WTC11 (cell line): ENCODE results near the gene STUB1. TPM values are rescaled to one million over a fixed set of nuclear protein-coding genes. Genes with fewer than 3 reads are reported as not detected.
A peak's percentile ranks its signal among the peaks of the same experiment; 100 is the strongest.

ENCODE experiments used
- ELF4 ChIP-seq: sonication (generic); formaldehyde crosslinking; IDR thresholded peaks from 2 replicates; pipeline ENCODE4 v1.8.1; 2022; ENCODE audit warnings: low read depth, mild to moderate bottlenecking, moderate library complexity, missing genetic modification reagents
- ESRRA ChIP-seq: sonication (generic); formaldehyde crosslinking; IDR thresholded peaks from 2 replicates; pipeline ENCODE4 v1.8.1; 2022; ENCODE audit warnings: mild to moderate bottlenecking, missing genetic modification reagents, borderline replicate concordance
- FOXP1 ChIP-seq: sonication (generic); formaldehyde crosslinking; IDR thresholded peaks from 2 replicates; pipeline ENCODE4 v1.8.0; 2022; ENCODE audit warnings: missing genetic modification reagents, mild to moderate bottlenecking, moderate library complexity, borderline replicate concordance
- GABPB1 ChIP-seq: sonication (generic); formaldehyde crosslinking; IDR thresholded peaks from 2 replicates; pipeline ENCODE4 v1.8.1; 2023; ENCODE audit warnings: mild to moderate bottlenecking, missing genetic modification reagents
- IRF2 ChIP-seq: sonication (generic); formaldehyde crosslinking; IDR thresholded peaks from 2 replicates; pipeline ENCODE4 v1.8.0; 2022; ENCODE audit warnings: low read depth, missing genetic modification reagents, borderline replicate concordance
- JAZF1 ChIP-seq: fragments of 250-450 bp; sonication (Bioruptor Pico); IDR thresholded peaks from 2 replicates; pipeline ENCODE4 v1.9.0; 2021; ENCODE audit warnings: moderate library complexity, mild to moderate bottlenecking, inconsistent platforms
- MXD4 ChIP-seq: fragments of 250-450 bp; sonication (Bioruptor Pico); IDR thresholded peaks from 2 replicates; pipeline ENCODE4 v1.8.0; 2021; ENCODE audit warnings: mild to moderate bottlenecking, moderate library complexity, borderline replicate concordance
- NFATC4 ChIP-seq: fragments of 250-450 bp; sonication (Bioruptor Pico); IDR thresholded peaks from 2 replicates; pipeline ENCODE4 v1.9.0; 2021; ENCODE audit warnings: mild to moderate bottlenecking
- OVOL2 ChIP-seq: fragments of 250-450 bp; sonication (Bioruptor Pico); IDR thresholded peaks from 2 replicates; pipeline ENCODE4 v1.9.0; 2021; ENCODE audit warnings: mild to moderate bottlenecking, borderline replicate concordance
- PRRX2 ChIP-seq: fragments of 250-450 bp; sonication (Bioruptor Pico); IDR thresholded peaks from 2 replicates; pipeline ENCODE4 v1.8.0; 2021; ENCODE audit warnings: mild to moderate bottlenecking
- RELA ChIP-seq: sonication (generic); formaldehyde crosslinking; IDR thresholded peaks from 2 replicates; pipeline ENCODE4 v1.8.1; 2022; ENCODE audit warnings: missing genetic modification reagents, mild to moderate bottlenecking, borderline replicate concordance
- RORB ChIP-seq: fragments of 250-450 bp; sonication (Bioruptor Pico); IDR thresholded peaks from 2 replicates; pipeline ENCODE4 v1.9.0; 2021; ENCODE audit warnings: mild to moderate bottlenecking
- SMAD3 ChIP-seq: sonication (generic); formaldehyde crosslinking; IDR thresholded peaks from 2 replicates; pipeline ENCODE4 v1.8.0; 2022; ENCODE audit warnings: missing genetic modification reagents, mild to moderate bottlenecking, borderline replicate concordance
- SP1 ChIP-seq: sonication (generic); formaldehyde crosslinking; conservative IDR thresholded peaks from 2 replicates; pipeline ENCODE4 v1.8.1; 2022; ENCODE audit warnings: missing genetic modification reagents
- TCF7 ChIP-seq: sonication (generic); formaldehyde crosslinking; IDR thresholded peaks from 2 replicates; pipeline ENCODE4 v1.8.0; 2022; ENCODE audit warnings: mild to moderate bottlenecking, low read depth, missing genetic modification reagents, moderate library complexity
- TP53 ChIP-seq: sonication (generic); formaldehyde crosslinking; IDR thresholded peaks from 2 replicates; pipeline ENCODE4 v1.8.1; 2023; ENCODE audit warnings: mild to moderate bottlenecking, missing genetic modification reagents
- ZNF138 ChIP-seq: sonication (generic); formaldehyde crosslinking; conservative IDR thresholded peaks from 2 replicates; pipeline ENCODE4 v1.8.1; 2022; ENCODE audit warnings: mild to moderate bottlenecking, moderate library complexity, missing genetic modification reagents
- ZNF423 ChIP-seq: fragments of 250-450 bp; sonication (Bioruptor Pico); IDR thresholded peaks from 2 replicates; pipeline ENCODE4 v2.1.2; 2022; ENCODE audit warnings: mild to moderate bottlenecking, moderate library complexity
- ZNF671 ChIP-seq: fragments of 250-450 bp; sonication (Bioruptor Pico); IDR thresholded peaks from 2 replicates; pipeline ENCODE4 v1.8.0; 2021; ENCODE audit warnings: mild to moderate bottlenecking
- total RNA-seq: library from RNA; stranded (reverse); gene quantifications from 3 replicates; pipeline ENCODE4 v1.2.3, GENCODE V29; 2021
- TF ChIP-seq, protein P1 (sequence below): sonication (generic); formaldehyde crosslinking; IDR thresholded peaks from 2 replicates; pipeline ENCODE4 v1.8.1; 2023; ENCODE audit warnings: mild to moderate bottlenecking, missing genetic modification reagents, moderate library complexity
- TF ChIP-seq, protein P2 (sequence below): sonication (generic); formaldehyde crosslinking; IDR thresholded peaks from 2 replicates; pipeline ENCODE4 v1.8.0; 2022; ENCODE audit warnings: mild to moderate bottlenecking, missing genetic modification reagents
- TF ChIP-seq, protein P3 (sequence below): sonication (generic); formaldehyde crosslinking; IDR thresholded peaks from 2 replicates; pipeline ENCODE4 v1.8.1; 2023; ENCODE audit warnings: mild to moderate bottlenecking, missing genetic modification reagents
- TF ChIP-seq, protein P4 (sequence below): sonication (generic); formaldehyde crosslinking; IDR thresholded peaks from 2 replicates; pipeline ENCODE4 v1.8.1; 2022; ENCODE audit warnings: mild to moderate bottlenecking, missing genetic modification reagents, moderate library complexity, borderline replicate concordance
- TF ChIP-seq, protein P5 (sequence below): fragments of 250-450 bp; sonication (Bioruptor Pico); IDR thresholded peaks from 2 replicates; pipeline ENCODE4 v1.9.0; 2021; ENCODE audit warnings: moderate library complexity, mild to moderate bottlenecking, inconsistent platforms, borderline replicate concordance
- TF ChIP-seq, protein P6 (sequence below): sonication (generic); formaldehyde crosslinking; IDR thresholded peaks from 2 replicates; pipeline ENCODE4 v1.8.1; 2022; ENCODE audit warnings: low read depth, mild to moderate bottlenecking, moderate library complexity, missing genetic modification reagents, borderline replicate concordance
- TF ChIP-seq, protein P7 (sequence below): sonication (generic); formaldehyde crosslinking; IDR thresholded peaks from 2 replicates; pipeline ENCODE4 v1.8.1; 2022; ENCODE audit warnings: mild to moderate bottlenecking, moderate library complexity, missing genetic modification reagents

STUB1 gene
- total RNA-seq, 1 experiment from 2014 or later = 88.2 TPM

DNA sequence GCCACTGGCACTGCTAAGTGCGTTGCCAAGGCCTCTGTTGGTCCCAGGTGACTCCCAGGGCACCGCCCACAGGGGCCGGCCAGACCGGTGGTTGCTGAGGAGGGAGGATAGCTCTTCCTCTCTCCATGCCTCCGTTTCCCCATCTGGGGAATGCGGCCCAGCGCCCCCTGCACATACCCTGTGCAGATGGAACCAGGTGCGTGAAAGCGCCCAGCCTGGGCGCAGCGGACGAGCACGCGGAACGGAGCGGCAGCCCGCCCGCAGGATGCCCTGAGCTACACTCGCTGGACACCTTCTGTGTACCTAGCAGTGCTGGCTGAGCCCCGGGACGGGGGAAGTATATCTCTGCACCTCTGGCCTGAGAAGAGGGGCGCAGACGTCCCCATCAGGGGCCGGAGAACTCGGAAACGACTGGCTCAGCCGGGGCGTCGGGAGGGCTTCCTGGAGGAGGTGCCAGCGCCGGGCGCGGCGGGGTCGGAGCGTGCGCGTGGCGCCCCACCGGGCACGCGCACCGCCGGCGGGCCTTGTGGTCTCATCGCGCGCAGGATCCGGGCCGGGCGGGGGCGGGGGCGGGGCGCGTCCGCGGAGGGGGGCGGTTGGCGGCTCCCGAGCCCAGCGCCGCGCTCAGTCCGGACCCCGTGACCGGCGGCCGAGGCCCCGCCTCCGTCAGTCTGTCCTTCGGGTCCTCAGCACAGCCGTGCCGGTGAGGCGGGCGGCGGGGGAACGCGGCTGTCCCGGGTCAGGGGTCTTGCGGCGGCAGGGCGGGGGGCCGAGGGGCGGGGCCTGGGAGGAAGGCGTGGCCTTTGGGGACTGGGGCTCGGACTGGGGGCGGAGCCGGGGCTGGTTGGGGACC is 46.5 kb downstream of the STUB1 start, which contains the start of the genes CCDC78 and HAGHL (continued):
- TF ChIP-seq TP53 (CRISPR knock-in tag) (no peak), FOXP1 (CRISPR knock-in tag) (no peak), ESRRA (0 out of 2 replicates have a peak, but pooled peaks have one; percentile 55), JAZF1 (no peak), RORB (CRISPR knock-in tag) (no peak), SMAD3 (CRISPR knock-in tag) (no peak), ELF4 (CRISPR knock-in tag) (no peak), NFATC4 (CRISPR knock-in tag) (no peak), OVOL2 (CRISPR knock-in tag) (no peak), ZNF423 (no peak), SP1 (CRISPR knock-in tag) (no peak; the same call in none of the 2 replicates), TCF7 (no peak), ZNF138 (no peak), PRRX2 (CRISPR knock-in tag) (peak; percentile 56; the same call in 1 of the 2 replicates), MXD4 (CRISPR knock-in tag) (no peak), IRF2 (no peak), RELA (CRISPR knock-in tag) (peak; percentile 71; the same call in 1 of the 2 replicates), GABPB1 (CRISPR knock-in tag) (no peak), ZNF671 (CRISPR knock-in tag) (no peak)
- TF ChIP-seq, protein P1, sequence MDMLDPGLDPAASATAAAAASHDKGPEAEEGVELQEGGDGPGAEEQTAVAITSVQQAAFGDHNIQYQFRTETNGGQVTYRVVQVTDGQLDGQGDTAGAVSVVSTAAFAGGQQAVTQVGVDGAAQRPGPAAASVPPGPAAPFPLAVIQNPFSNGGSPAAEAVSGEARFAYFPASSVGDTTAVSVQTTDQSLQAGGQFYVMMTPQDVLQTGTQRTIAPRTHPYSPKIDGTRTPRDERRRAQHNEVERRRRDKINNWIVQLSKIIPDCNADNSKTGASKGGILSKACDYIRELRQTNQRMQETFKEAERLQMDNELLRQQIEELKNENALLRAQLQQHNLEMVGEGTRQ = peak; percentile 64; the same call in 1 of the 2 replicates
- TF ChIP-seq, protein P2, sequence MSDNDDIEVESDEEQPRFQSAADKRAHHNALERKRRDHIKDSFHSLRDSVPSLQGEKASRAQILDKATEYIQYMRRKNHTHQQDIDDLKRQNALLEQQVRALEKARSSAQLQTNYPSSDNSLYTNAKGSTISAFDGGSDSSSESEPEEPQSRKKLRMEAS (CRISPR knock-in tag) = peak; percentile 71; the same call in 1 of the 2 replicates
- TF ChIP-seq, protein P3, sequence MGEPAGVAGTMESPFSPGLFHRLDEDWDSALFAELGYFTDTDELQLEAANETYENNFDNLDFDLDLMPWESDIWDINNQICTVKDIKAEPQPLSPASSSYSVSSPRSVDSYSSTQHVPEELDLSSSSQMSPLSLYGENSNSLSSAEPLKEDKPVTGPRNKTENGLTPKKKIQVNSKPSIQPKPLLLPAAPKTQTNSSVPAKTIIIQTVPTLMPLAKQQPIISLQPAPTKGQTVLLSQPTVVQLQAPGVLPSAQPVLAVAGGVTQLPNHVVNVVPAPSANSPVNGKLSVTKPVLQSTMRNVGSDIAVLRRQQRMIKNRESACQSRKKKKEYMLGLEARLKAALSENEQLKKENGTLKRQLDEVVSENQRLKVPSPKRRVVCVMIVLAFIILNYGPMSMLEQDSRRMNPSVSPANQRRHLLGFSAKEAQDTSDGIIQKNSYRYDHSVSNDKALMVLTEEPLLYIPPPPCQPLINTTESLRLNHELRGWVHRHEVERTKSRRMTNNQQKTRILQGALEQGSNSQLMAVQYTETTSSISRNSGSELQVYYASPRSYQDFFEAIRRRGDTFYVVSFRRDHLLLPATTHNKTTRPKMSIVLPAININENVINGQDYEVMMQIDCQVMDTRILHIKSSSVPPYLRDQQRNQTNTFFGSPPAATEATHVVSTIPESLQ (CRISPR knock-in tag) = no peak
- TF ChIP-seq, protein P4, sequence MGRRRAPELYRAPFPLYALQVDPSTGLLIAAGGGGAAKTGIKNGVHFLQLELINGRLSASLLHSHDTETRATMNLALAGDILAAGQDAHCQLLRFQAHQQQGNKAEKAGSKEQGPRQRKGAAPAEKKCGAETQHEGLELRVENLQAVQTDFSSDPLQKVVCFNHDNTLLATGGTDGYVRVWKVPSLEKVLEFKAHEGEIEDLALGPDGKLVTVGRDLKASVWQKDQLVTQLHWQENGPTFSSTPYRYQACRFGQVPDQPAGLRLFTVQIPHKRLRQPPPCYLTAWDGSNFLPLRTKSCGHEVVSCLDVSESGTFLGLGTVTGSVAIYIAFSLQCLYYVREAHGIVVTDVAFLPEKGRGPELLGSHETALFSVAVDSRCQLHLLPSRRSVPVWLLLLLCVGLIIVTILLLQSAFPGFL (CRISPR knock-in tag) = no peak
- TF ChIP-seq, protein P5, sequence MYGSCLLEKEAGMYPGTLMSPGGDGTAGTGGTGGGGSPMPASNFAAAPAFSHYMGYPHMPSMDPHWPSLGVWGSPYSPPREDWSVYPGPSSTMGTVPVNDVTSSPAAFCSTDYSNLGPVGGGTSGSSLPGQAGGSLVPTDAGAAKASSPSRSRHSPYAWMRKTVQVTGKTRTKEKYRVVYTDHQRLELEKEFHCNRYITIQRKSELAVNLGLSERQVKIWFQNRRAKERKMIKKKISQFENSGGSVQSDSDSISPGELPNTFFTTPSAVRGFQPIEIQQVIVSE (CRISPR knock-in tag) = no peak
- TF ChIP-seq, protein P6, sequence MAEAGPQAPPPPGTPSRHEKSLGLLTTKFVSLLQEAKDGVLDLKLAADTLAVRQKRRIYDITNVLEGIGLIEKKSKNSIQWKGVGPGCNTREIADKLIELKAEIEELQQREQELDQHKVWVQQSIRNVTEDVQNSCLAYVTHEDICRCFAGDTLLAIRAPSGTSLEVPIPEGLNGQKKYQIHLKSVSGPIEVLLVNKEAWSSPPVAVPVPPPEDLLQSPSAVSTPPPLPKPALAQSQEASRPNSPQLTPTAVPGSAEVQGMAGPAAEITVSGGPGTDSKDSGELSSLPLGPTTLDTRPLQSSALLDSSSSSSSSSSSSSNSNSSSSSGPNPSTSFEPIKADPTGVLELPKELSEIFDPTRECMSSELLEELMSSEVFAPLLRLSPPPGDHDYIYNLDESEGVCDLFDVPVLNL (CRISPR knock-in tag) = no peak
- TF ChIP-seq, protein P7, sequence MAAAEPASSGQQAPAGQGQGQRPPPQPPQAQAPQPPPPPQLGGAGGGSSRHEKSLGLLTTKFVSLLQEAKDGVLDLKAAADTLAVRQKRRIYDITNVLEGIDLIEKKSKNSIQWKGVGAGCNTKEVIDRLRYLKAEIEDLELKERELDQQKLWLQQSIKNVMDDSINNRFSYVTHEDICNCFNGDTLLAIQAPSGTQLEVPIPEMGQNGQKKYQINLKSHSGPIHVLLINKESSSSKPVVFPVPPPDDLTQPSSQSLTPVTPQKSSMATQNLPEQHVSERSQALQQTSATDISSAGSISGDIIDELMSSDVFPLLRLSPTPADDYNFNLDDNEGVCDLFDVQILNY = peak; percentile 19; the same call in 1 of the 2 replicates
